WTC11 (cell line): ENCODE data around the gene ZGPAT. TPM values are rescaled to one million over a fixed set of nuclear protein-coding genes. Genes with fewer than 3 reads are reported as not detected.

ENCODE experiments used
- ATAC-seq: fragments of 200-7000 bp; cut with Tn5 transposase; 2 replicates; pipeline ENCODE4 v1.10.0; 2021; ENCODE audit warnings: mild to moderate bottlenecking, moderate library complexity
- CTCF ChIA-PET: fragments of 300-600 bp; sonication (Branson Sonifier 250); formaldehyde crosslinking; loops from one replicate; lab custom pipeline; 2021; ENCODE audit warnings: antibody characterized with exemption; lab: Charles Lee
- POLR2A ChIA-PET: fragments of 350-600 bp; sonication (Branson Sonifier 250); formaldehyde crosslinking; loops from one replicate; lab custom pipeline; 2021; ENCODE audit warnings: antibody characterized with exemption; lab: Charles Lee
- DNase-seq: peaks from one replicate; pipeline ENCODE4 v3.0.0; 2021; ENCODE audit warnings: low spot score
- H3K27ac Mint-ChIP-seq: 2 replicates; pipeline ENCODE4 v1.8.0; 2021; ENCODE audit warnings: mixed read lengths
- H3K27me3 Mint-ChIP-seq: 2 replicates; pipeline ENCODE4 v1.8.0; 2021; ENCODE audit warnings: low read depth, mild to moderate bottlenecking, moderate library complexity, mixed read lengths
- H3K36me3 Mint-ChIP-seq: 2 replicates; pipeline ENCODE4 v1.8.0; 2021; ENCODE audit warnings: mixed read lengths
- H3K4me1 Mint-ChIP-seq: 2 replicates; pipeline ENCODE4 v1.8.0; 2022; ENCODE audit warnings: mixed read lengths
- H3K4me3 Mint-ChIP-seq: 2 replicates; pipeline ENCODE4 v1.8.0; 2021; ENCODE audit warnings: mild to moderate bottlenecking, moderate library complexity, mixed read lengths
- H3K9me3 Mint-ChIP-seq: 2 replicates; pipeline ENCODE4 v1.8.0; 2021; ENCODE audit warnings: mixed read lengths
- ATF2 ChIP-seq: sonication (generic); formaldehyde crosslinking; IDR thresholded peaks from 2 replicates; pipeline ENCODE4 v1.8.1; 2022; ENCODE audit warnings: low read depth, missing genetic modification reagents, borderline replicate concordance
- ATF6 ChIP-seq: sonication (generic); formaldehyde crosslinking; IDR thresholded peaks from 2 replicates; pipeline ENCODE4 v1.8.1; 2023; ENCODE audit warnings: mild to moderate bottlenecking, missing genetic modification reagents
- CDX4 ChIP-seq: fragments of 250-450 bp; sonication (Bioruptor Pico); IDR thresholded peaks from 2 replicates; pipeline ENCODE4 v1.9.0; 2021; ENCODE audit warnings: moderate library complexity, mild to moderate bottlenecking, inconsistent platforms, borderline replicate concordance
- CTCF ChIP-seq: fragments of 200-600 bp; IDR thresholded peaks from 2 replicates; pipeline ENCODE4 v1.8.0; 2022; ENCODE audit warnings: antibody characterized with exemption
- E2F1 ChIP-seq: sonication (generic); formaldehyde crosslinking; IDR thresholded peaks from 2 replicates; pipeline ENCODE4 v1.8.0; 2022; ENCODE audit warnings: mild to moderate bottlenecking, missing genetic modification reagents
- HMGA2 ChIP-seq: fragments of 250-450 bp; sonication (Bioruptor Pico); IDR thresholded peaks from 2 replicates; pipeline ENCODE4 v1.4.0; 2021; ENCODE audit warnings: mild to moderate bottlenecking, moderate library complexity
- JUN ChIP-seq: sonication (generic); formaldehyde crosslinking; IDR thresholded peaks from 2 replicates; pipeline ENCODE4 v1.8.0; 2023; ENCODE audit warnings: mild to moderate bottlenecking, missing genetic modification reagents
- MLX ChIP-seq: sonication (generic); formaldehyde crosslinking; IDR thresholded peaks from 2 replicates; pipeline ENCODE4 v1.8.1; 2023; ENCODE audit warnings: mild to moderate bottlenecking, missing genetic modification reagents, moderate library complexity
- MYBL2 ChIP-seq: sonication (generic); formaldehyde crosslinking; IDR thresholded peaks from 2 replicates; pipeline ENCODE4 v1.8.1; 2023; ENCODE audit warnings: mild to moderate bottlenecking, moderate library complexity, missing genetic modification reagents
- NFE2L1 ChIP-seq: sonication (generic); formaldehyde crosslinking; IDR thresholded peaks from 2 replicates; pipeline ENCODE4 v1.8.1; 2023; ENCODE audit warnings: missing genetic modification reagents
- NR3C1 ChIP-seq: sonication (generic); formaldehyde crosslinking; conservative IDR thresholded peaks from 2 replicates; pipeline ENCODE4 v1.8.1; 2023; ENCODE audit warnings: low read depth, mild to moderate bottlenecking, missing genetic modification reagents
- PREB ChIP-seq: sonication (generic); formaldehyde crosslinking; IDR thresholded peaks from 2 replicates; pipeline ENCODE4 v1.8.1; 2022; ENCODE audit warnings: mild to moderate bottlenecking, missing genetic modification reagents, moderate library complexity, borderline replicate concordance
- SMAD3 ChIP-seq: sonication (generic); formaldehyde crosslinking; IDR thresholded peaks from 2 replicates; pipeline ENCODE4 v1.8.0; 2022; ENCODE audit warnings: missing genetic modification reagents, mild to moderate bottlenecking, borderline replicate concordance
- SMAD4 ChIP-seq: sonication (generic); formaldehyde crosslinking; IDR thresholded peaks from 2 replicates; pipeline ENCODE4 v1.8.0; 2022; ENCODE audit warnings: mild to moderate bottlenecking, missing genetic modification reagents
- SOX15 ChIP-seq: fragments of 250-450 bp; sonication (Bioruptor Pico); IDR thresholded peaks from 2 replicates; pipeline ENCODE4 v1.9.0; 2021; ENCODE audit warnings: mild to moderate bottlenecking
- TEAD1 ChIP-seq: sonication (generic); formaldehyde crosslinking; IDR thresholded peaks from 2 replicates; pipeline ENCODE4 v1.8.0; 2022; ENCODE audit warnings: mild to moderate bottlenecking, missing genetic modification reagents
- TP53 ChIP-seq: sonication (generic); formaldehyde crosslinking; IDR thresholded peaks from 2 replicates; pipeline ENCODE4 v1.8.1; 2023; ENCODE audit warnings: mild to moderate bottlenecking, missing genetic modification reagents
- ZNF138 ChIP-seq: sonication (generic); formaldehyde crosslinking; conservative IDR thresholded peaks from 2 replicates; pipeline ENCODE4 v1.8.1; 2022; ENCODE audit warnings: mild to moderate bottlenecking, moderate library complexity, missing genetic modification reagents
- ZNF671 ChIP-seq: fragments of 250-450 bp; sonication (Bioruptor Pico); IDR thresholded peaks from 2 replicates; pipeline ENCODE4 v1.8.0; 2021; ENCODE audit warnings: mild to moderate bottlenecking
- ZSCAN18 ChIP-seq: fragments of 250-450 bp; sonication (Bioruptor Pico); IDR thresholded peaks from 2 replicates; pipeline ENCODE4 v2.1.2; 2022; ENCODE audit warnings: mild to moderate bottlenecking, moderate library complexity
- total RNA-seq: library from RNA; stranded (reverse); gene quantifications from 3 replicates; pipeline ENCODE4 v1.2.3, GENCODE V29; 2021

The ZGPAT gene
- total RNA-seq, 1 experiment from 2014 or later: 28.3 TPM

- DNase-seq: no peak
- peak overlapping the region; percentile 78 for H3K4me3 Mint-ChIP-seq
- no peaks in the 10 kb centered on the region for H3K27me3 Mint-ChIP-seq
- no peak for ATAC-seq
- no peaks in the 10 kb centered on the region for H3K9me3 Mint-ChIP-seq
- POLR2A ChIA-PET: interaction anchor here (0.5 to 1.6 kb wide), 6 partner anchors 30 to 265 kb away, joined by 3 to 7 read pairs (median 3); partner anchors contain the start of genes RTEL1 and TPD52L2
- TF ChIP-seq ZSCAN18 (CRISPR knock-in tag) (no peak), E2F1 (CRISPR knock-in tag) (0 out of 2 replicates have a peak, but pooled peaks have one; percentile 6)
- peaks cover 54% of the 10 kb centered on the region for H3K36me3 Mint-ChIP-seq
- CTCF ChIA-PET: interaction anchor here (0.6 to 2.7 kb wide), 20 partner anchors 9 to 272 kb away, joined by 3 to 25 read pairs (median 4); partner anchors contain the start of genes LIME1, PRPF6, PTK6 and SLC2A4RG
- peak overlapping the region; percentile 58 for H3K27ac Mint-ChIP-seq
- peaks cover 10% of the 10 kb centered on the region for H3K4me1 Mint-ChIP-seq
Measured at GRCh38 chr20:63708301-63709148, 686 bp downstream of the ZGPAT start.

GRCh38 chr20:63709149-63709527 is 1.3 kb downstream of the ZGPAT start:
- POLR2A ChIA-PET: interaction anchor here (0.5 kb wide), 1 partner anchor 55 kb away, joined by 3 read pairs; no protein-coding TSS in a partner anchor

More at GRCh38 chr20:63709149-63709527, 1.3 kb downstream of the ZGPAT start:
- TF ChIP-seq CDX4 (no peak), ATF6 (CRISPR knock-in tag) (no peak), CTCF (no peak), SMAD4 (CRISPR knock-in tag) (no peak), SOX15 (no peak), TEAD1 (CRISPR knock-in tag) (no peak), SMAD3 (no peak), JUN (CRISPR knock-in tag) (no peak), HMGA2 (CRISPR knock-in tag) (no peak), NR3C1 (no peak), ZSCAN18 (CRISPR knock-in tag) (no peak), NFE2L1 (CRISPR knock-in tag) (no peak), MYBL2 (no peak), TP53 (CRISPR knock-in tag) (no peak), MLX (CRISPR knock-in tag) (no peak), ATF2 (CRISPR knock-in tag) (no peak), ZNF671 (no peak), ZNF138 (CRISPR knock-in tag) (no peak), PREB (no peak)
- TF ChIP-seq, all 79 proteins: peak for 0
- Mint-ChIP-seq H3K27me3 (no peaks in the 10 kb centered on the region), H3K36me3 (peaks cover 57% of the 10 kb centered on the region), H3K9me3 (no peaks in the 10 kb centered on the region), H3K4me1 (peaks cover 10% of the 10 kb centered on the region), H3K4me3 (peak overlapping the region; percentile 78), H3K27ac (no peak overlapping the region)
- ATAC-seq (no peak), DNase-seq (no peak)
- CTCF ChIA-PET: interaction anchor here (2.1 to 2.2 kb wide), 2 partner anchors 32 to 57 kb away, joined by 6 to 10 read pairs; no protein-coding TSS in a partner anchor
